Effector memory CD4-positive, alpha-beta T cell (primary cell): ENCODE data around the gene PDGFRB.

Experiments
- DNase-seq, 3 donors: peaks; one replicate each; pipeline ENCODE4 v3.0.0-alpha.2; 2020
- H3K27ac ChIP-seq: 2 replicates; pipeline ENCODE4 v1.7.0; 2013; ENCODE audit warnings: mild to moderate bottlenecking, low read length, moderate library complexity; ENCODE audit not compliant: insufficient read depth, poor library complexity, severe bottlenecking
- H3K27me3 ChIP-seq: replicated peaks from 2 replicates; pipeline ENCODE4 v1.7.0; 2013; ENCODE audit warnings: mild to moderate bottlenecking, low read length; ENCODE audit not compliant: insufficient read depth, control insufficient read depth, poor library complexity, severe bottlenecking
- H3K36me3 ChIP-seq: 2 replicates; pipeline ENCODE4 v1.7.0; 2013; ENCODE audit warnings: mild to moderate bottlenecking, low read length, moderate library complexity; ENCODE audit not compliant: control insufficient read depth, insufficient read depth
- H3K4me1 ChIP-seq: 2 replicates; pipeline ENCODE4 v1.7.0; 2013; ENCODE audit warnings: low read length, mild to moderate bottlenecking; ENCODE audit not compliant: control insufficient read depth, insufficient read depth, poor library complexity, severe bottlenecking
- H3K4me3 ChIP-seq: 2 replicates; pipeline ENCODE4 v1.7.0; 2013; ENCODE audit warnings: low read length, low read depth, mild to moderate bottlenecking; ENCODE audit not compliant: insufficient read depth, poor library complexity, severe bottlenecking
- H3K9me3 ChIP-seq: 2 replicates; pipeline ENCODE4 v1.7.0; 2013; ENCODE audit warnings: mild to moderate bottlenecking, low read length, moderate library complexity; ENCODE audit not compliant: control insufficient read depth

Gene PDGFRB

DNA sequence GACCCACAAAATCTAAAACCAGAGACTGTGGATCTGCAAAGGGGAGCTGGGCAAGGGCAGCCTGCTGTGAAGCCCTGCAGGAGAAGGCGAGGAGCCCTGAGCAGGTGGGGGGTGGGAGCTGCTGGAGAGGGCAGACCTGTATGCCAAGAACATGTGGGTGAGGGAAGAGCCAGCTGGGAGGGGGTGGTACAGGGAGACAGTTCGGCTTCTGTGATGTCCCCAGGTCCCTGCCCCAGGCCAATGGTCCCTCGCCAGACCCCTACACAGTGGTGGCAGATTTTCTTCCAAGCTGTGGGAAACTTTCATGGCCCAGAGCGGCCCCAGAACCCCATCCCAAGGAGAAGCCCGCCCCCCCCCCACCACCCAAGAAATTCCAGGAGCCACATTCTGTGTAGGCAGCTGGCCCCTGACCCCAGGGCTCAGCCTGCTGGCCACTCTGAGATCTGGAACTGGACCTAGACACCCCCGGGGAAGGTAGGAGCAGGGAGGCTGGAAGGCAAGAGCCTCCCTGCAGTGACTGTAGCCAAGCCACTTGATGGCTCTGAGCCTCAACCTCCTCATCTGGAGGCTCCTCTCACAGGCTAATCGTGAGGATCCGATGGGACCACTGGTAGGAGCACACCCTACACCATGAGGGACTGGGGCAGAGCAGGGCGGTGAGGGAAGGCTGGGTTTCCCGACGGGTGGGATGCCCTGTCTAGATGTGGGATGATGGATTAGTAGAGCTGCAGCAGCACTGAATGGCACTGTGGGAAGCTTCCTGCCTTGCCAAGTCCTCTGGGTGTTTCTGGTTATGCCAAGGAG lies 46.7 kb downstream of the PDGFRB start:
- H3K4me3 ChIP-seq, result no peak overlapping the region
- H3K9me3 ChIP-seq, result no peaks in the 10 kb centered on the region
- no peak for DNase-seq
- H3K4me1 ChIP-seq, result no peaks in the 10 kb centered on the region
- no peaks in the 10 kb centered on the region for H3K36me3 ChIP-seq
- no peaks in the 10 kb centered on the region for H3K27me3 ChIP-seq
- H3K27ac ChIP-seq, result no peak overlapping the region

DNA sequence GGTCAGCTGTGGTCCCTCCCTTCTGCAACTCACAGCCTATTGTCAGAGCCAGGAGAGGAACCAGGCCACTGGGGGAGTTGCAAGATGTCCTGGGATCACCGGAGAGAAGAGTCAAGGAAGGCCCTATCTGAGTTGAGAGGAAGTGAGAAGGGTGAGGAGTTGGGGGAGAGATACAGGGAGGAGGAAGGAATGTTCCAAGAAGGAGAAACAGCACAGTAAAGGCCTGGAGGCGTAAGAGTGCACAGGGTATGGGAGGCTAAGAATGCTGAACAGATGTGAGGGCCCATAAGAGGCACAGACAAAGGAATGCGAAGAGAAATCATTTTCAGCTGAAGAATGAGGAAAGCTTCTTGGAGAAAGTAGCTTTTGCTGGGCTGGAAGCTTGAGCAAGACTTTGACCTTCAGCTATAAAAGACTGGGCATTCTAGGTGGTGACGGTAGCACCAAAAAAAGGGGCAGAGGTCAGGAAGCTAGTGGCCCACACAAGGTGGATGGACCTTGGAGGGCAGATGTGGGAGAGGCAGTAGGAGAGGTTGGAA lies 47.7 kb downstream of the PDGFRB start:
- no peaks in the 10 kb centered on the region for H3K27me3 ChIP-seq
- H3K4me3 ChIP-seq, result no peak overlapping the region
- no peaks in the 10 kb centered on the region for H3K9me3 ChIP-seq
- H3K4me1 ChIP-seq, result no peaks in the 10 kb centered on the region
- H3K36me3 ChIP-seq, result no peaks in the 10 kb centered on the region
- no peak for DNase-seq
- no peak overlapping the region for H3K27ac ChIP-seq

DNA sequence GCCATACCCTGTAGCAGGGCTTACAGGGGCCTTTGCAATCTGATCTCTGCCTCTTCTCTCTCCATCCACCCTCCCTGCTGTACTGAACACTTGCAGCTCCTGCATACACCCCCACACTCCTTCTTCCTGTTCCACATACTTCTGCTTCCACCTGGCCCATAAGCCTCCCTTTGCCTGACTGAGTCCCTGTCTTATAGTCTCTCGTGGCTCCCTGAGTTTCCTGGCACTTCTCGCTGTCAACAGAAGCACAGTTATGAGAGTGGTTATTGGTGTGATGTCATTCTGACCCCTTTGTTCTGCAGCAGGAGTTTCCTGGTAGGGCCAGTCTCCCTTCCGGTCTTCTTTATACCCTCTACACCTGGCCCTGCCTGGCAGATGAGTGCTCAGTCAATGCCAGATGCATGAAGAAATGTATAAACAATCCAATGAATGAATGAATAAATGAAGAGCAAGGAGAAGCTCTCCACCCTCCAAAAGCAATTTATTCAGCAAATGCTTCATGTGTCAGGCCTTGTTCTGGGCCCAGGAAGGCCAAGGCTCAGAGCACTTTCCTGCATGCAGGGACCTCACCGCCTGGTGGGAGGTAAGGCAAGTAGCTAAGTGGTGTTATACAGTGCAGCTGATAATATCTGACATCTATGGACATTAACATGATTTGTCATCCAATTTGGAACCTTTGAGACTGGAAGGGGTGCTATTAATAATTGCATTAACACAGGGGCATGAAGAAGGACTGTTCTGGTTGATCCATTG lies 48.8 kb downstream of the PDGFRB start:
- H3K4me3 ChIP-seq, result no peak overlapping the region
- no peaks in the 10 kb centered on the region for H3K4me1 ChIP-seq
- H3K27me3 ChIP-seq, result no peaks in the 10 kb centered on the region
- no peak overlapping the region for H3K27ac ChIP-seq
- no peaks in the 10 kb centered on the region for H3K36me3 ChIP-seq
- H3K9me3 ChIP-seq, result no peaks in the 10 kb centered on the region
- no peak for DNase-seq

DNA sequence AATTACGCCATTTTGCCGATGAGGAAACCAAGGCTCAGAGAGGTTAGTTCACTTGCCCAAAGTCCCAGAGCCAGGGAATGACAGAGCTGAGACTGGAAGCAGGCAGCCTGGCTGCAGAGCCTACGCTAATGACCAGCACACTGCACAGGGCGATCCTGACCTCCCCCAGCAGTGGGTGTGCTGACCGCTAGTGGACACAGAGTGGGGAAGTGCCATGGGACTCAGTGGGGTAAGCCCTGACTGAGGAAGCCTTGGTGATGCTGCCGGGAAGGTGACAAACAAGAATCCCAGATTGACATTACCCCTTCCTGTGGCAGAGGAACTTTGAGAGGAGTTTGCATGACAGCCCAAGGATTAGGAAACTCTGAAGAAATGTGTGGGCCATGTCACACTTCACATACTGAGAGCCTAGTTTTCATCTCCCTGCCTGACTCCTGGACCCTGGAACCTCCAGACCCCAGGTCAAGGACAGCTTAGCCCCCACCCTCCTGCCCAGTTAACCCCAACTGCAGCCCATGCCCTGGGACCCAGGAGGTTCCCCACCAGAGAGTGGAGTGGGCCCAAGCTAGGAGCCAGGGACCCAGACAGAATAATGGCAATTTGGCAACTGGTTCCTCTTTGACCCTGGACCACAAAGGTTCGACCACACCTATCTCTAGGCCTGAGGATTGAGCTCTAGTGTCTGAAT lies 49.6 kb downstream of the PDGFRB start:
- H3K9me3 ChIP-seq, result no peaks in the 10 kb centered on the region
- H3K36me3 ChIP-seq, result no peaks in the 10 kb centered on the region
- H3K27me3 ChIP-seq, result no peaks in the 10 kb centered on the region
- DNase-seq, result no peak
- H3K27ac ChIP-seq, result no peak overlapping the region
- H3K4me3 ChIP-seq, result no peak overlapping the region
- no peaks in the 10 kb centered on the region for H3K4me1 ChIP-seq

DNA sequence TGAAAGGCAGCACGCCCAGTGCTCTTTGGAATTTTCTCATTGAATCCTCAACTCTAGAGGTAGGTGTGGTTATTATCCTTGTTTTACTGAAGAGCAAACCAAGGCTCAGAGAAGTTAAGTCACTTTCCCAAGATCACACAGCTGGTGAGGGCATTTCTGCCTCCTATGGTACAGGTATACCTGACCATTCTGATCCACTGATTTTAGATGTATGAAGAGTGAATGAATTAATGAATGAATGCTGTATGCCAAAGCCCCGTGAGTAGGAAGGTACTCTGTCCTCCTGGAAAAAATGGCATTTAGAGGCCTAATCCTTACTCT lies 51.1 kb downstream of the PDGFRB start:
- no peak overlapping the region for H3K27ac ChIP-seq
- no peak for DNase-seq
- no peak overlapping the region for H3K4me3 ChIP-seq
- no peaks in the 10 kb centered on the region for H3K36me3 ChIP-seq
- no peaks in the 10 kb centered on the region for H3K27me3 ChIP-seq
- no peaks in the 10 kb centered on the region for H3K9me3 ChIP-seq
- no peaks in the 10 kb centered on the region for H3K4me1 ChIP-seq

DNA sequence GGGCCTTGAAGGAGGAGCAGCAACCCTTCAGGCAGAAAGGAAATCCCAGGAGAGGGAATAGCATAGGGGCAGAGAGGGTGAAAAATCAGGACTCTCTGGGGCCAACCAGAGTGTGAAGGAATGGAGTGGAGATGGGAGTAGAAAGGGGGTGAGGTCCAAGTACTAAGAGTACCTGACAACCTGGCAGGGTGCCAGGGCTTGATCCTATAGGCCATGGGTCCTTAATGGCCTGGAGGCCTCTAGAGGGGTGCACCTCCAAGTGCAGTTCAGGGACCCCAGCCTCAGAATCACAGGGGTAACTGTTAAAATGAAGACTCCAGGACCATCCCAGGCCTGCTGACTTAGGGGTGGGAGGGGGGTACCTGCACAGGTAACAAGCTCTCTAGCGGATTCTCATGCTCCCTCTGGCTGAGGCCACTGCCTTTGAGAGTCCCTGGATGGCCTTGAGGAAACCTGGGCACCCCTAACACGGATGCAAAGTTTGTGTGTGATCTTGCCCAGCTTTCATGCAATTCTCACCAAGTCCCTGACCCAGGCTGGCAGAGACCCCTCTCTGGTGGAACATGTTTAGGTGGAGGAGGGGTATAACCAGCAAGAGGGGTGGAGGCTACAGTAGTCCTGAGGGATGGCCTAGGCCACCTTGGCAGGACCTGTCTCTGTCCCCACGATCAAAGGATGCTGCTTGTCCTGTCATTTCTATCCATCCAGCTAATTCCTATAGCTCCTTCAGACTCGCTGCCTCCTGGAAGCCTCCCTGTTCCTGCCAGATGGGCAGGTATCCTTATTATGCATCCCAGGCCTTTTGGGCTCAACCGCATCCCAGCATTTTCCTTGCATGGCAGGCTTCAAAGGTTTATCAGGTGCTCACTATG lies 51.7 kb downstream of the PDGFRB start:
- Histone ChIP-seq H3K4me1 (no peaks in the 10 kb centered on the region), H3K27ac (no peak overlapping the region), H3K9me3 (no peaks in the 10 kb centered on the region), H3K4me3 (no peak overlapping the region), H3K27me3 (no peaks in the 10 kb centered on the region), H3K36me3 (no peaks in the 10 kb centered on the region)
- DNase-seq, result no peak

DNA sequence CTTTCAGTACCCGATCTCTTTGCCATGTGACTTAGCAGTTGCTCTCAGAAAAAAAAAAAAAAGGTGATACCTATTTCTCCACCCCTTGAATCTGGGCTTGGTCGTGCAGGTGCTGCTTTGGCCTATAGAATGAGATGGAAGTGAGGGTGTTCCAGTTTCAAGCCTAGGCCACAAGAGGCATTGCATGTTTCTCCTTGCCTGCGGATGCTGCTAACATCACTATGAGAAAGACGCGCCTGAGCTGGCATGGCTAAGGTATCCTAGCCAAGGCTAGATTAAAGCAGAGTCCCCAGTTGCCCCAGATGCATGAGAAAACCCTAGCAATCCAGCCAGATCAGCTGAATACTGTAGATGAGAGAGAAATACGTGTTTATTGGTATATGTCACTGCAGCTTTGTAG lies 54.6 kb downstream of the PDGFRB start:
- no peak overlapping the region for H3K4me3 ChIP-seq
- no peaks in the 10 kb centered on the region for H3K9me3 ChIP-seq
- no peaks in the 10 kb centered on the region for H3K36me3 ChIP-seq
- H3K27me3 ChIP-seq, result no peaks in the 10 kb centered on the region
- DNase-seq, result no peak
- no peak overlapping the region for H3K27ac ChIP-seq
- no peaks in the 10 kb centered on the region for H3K4me1 ChIP-seq

DNA sequence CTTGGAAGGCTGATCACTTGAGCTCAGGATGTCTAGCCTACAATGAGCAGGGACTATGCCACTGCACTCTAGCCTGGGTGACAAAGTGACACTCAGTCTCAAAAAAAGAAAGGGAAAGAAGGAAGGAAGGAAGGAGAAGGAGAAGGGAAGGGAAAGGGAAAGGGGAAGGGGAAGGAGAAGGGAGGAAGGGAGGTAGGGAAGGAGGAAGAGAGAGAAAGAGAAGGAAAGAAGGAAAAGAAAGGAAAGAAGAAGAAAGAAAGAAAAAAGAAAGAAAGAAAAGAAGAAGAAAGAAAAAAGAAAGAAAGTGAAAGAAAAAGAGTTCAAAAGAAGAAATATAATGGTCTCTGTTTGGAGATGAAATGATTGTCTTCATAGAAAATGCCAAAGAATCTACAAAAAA lies 58.5 kb downstream of the PDGFRB start:
- no peaks in the 10 kb centered on the region for H3K9me3 ChIP-seq
- H3K36me3 ChIP-seq, result no peaks in the 10 kb centered on the region
- H3K27ac ChIP-seq, result no peak overlapping the region
- H3K27me3 ChIP-seq, result no peaks in the 10 kb centered on the region
- no peak overlapping the region for H3K4me3 ChIP-seq
- no peaks in the 10 kb centered on the region for H3K4me1 ChIP-seq
- DNase-seq, result no peak

DNA sequence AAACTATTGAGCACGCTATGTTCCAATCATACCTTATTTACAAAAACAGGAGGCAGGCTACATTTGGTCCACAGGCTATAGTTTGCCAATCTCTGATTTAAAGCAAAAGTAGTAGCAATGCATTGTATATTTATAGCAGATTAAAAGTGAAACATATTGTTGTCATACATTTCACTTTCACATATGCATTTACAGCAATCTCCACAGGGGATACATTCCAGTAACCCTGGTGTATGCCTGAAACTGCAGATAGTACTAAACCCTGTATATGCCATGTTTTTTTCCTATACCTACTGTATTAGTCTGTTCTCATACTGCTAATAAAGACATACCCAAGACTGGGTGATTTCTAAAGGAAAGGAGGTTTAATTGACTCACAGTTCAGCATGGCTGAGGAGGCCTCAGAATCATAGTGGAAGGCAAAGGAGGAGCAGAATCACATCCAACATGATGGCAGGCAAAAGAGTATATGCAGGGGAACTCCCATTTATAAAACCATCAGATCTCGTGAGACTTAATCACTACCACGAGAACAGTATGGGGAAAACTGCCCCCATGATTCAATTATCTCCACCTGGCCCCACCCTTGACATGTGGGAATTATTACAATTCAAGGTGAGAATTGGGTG lies 63.4 kb downstream of the PDGFRB start:
- H3K27me3 ChIP-seq, result no peaks in the 10 kb centered on the region
- H3K4me3 ChIP-seq, result no peak overlapping the region
- no peak for DNase-seq
- H3K4me1 ChIP-seq, result no peaks in the 10 kb centered on the region
- no peak overlapping the region for H3K27ac ChIP-seq
- no peaks in the 10 kb centered on the region for H3K9me3 ChIP-seq
- no peaks in the 10 kb centered on the region for H3K36me3 ChIP-seq
